ENCODE measurements around the gene PAPSS1.
"Not testable (repeated sequence)": the region's sequence is repeated elsewhere in the genome, so short reads cannot be mapped to it uniquely, and the experiment has no call there.

The PAPSS1 gene

DNA sequence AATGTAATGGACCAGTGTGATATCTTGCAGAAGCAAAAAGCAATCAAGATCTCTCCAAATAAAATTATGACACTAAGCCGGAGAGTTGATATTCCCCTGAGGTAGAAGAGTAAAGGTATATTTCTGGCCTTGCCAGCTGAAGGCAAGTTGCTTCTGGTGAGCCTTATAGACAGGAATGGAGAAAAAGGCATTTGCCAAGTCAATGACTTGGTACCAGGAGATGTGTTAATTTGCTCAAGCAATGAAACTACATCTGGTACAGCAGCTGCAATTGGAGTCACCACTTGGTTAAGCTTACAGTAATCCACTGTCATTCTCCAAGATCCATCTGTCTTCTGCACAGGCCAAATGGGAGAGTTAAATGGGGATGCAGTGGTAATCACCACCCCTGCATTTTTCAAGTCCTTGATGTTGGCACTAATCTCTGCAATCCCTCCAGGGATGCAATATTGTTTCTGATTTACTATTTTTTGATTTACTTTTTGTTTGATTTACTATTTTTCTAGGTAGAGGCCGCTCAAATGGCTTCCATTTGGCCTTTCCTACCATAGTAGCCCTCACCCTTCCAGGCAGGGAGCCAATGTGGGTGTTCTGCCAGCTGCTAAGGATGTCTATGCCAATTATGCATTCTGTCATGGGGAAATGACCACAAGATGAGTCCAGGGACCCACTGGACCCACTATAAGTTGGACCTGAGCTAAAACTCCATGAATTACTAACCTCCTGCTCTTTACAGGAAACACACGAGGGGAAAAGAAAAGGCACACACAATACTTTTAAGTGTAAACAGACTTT lies 6.3 kb upstream of the PAPSS1 start:
- DNase-seq = not testable (repeated sequence)

DNA sequence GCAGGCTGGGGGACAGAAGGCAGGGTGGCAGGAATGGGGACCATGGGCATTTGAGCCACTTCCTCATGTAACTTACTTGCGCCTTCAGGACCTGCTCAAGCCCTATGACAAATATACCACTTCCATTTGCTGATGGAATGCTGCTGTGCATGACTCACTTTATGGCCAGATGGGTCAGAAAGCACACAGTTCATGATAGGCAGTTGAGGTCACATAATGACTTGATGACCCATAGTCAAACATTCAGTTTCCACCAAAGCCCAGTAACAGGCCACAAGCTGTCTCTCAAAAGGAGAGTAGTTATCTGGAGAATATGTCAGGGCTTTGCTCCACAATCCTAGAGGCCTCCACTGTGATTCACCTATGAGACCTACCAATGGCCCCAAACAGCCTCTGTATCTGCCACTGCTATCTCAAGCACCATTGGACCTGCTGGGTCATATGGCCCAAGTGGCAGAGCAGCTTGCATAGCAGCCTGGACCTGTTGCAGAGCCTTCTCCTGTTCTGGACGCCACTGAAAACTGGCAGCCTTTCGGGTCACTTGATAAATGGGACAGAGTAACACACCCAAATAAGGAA lies 5.3 kb upstream of the PAPSS1 start:
- peak; percentile 36 to 78 (median 46) for DNase-seq

GRCh38 chr4:107723331-107723730 lies 3.3 kb upstream of the PAPSS1 start:
- DNase-seq = not testable (repeated sequence)

- no peak for DNase-seq
Observed at GRCh38 chr4:107721436-107722100, 1.5 kb upstream of the PAPSS1 start.

GRCh38 chr4:107719207-107719921 lies 670 bp downstream of the PAPSS1 start:
- peak; percentile 41 to 73 (median 58) for DNase-seq

GRCh38 chr4:107718351-107718965 lies 1.6 kb downstream of the PAPSS1 start:
- DNase-seq = peak; percentile 37 to 71 (median 54)

DNA sequence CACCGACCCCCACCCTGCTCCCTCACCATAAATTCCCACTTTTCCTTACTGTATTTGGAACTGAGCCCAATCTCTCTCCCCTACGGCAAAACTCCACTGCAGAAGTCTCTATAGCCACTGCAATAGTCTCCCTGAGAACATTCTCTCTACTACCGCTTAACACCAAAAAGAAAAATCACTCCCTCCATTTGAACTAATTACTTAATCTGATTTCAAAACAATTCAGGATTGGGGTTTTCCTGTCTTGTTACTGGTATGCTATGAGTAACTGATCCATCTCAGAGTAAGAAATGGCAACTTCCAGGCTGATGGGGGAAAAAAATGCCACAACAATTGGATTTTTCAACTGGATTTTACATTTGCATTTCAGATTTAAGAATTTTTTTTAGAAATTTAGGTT lies 5.8 kb downstream of the PAPSS1 start:
- no peak for DNase-seq

- DNase-seq = no peak
Observed at GRCh38 chr4:107712236-107712635, 7.8 kb downstream of the PAPSS1 start.

DNA sequence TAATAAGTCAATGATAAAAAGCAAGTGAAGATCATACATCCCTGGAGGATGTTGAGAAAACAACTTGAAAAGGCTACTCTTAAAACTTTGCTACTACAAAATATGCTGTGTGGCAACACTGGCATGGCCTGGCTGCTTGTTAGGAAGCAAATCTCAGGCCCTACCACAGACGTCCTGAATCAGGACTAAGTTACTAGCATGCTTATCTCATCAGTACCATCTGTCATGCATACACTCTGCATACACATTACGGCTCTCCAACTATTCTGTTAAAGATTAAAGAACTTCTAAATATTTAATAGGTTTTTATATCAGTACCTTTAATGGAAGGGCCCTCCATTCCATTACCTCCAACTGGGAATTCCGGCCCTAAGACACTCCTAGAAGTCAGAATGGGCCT lies 8.2 kb downstream of the PAPSS1 start:
- DNase-seq = peak; percentile 10 to 33 (median 28)

DNA sequence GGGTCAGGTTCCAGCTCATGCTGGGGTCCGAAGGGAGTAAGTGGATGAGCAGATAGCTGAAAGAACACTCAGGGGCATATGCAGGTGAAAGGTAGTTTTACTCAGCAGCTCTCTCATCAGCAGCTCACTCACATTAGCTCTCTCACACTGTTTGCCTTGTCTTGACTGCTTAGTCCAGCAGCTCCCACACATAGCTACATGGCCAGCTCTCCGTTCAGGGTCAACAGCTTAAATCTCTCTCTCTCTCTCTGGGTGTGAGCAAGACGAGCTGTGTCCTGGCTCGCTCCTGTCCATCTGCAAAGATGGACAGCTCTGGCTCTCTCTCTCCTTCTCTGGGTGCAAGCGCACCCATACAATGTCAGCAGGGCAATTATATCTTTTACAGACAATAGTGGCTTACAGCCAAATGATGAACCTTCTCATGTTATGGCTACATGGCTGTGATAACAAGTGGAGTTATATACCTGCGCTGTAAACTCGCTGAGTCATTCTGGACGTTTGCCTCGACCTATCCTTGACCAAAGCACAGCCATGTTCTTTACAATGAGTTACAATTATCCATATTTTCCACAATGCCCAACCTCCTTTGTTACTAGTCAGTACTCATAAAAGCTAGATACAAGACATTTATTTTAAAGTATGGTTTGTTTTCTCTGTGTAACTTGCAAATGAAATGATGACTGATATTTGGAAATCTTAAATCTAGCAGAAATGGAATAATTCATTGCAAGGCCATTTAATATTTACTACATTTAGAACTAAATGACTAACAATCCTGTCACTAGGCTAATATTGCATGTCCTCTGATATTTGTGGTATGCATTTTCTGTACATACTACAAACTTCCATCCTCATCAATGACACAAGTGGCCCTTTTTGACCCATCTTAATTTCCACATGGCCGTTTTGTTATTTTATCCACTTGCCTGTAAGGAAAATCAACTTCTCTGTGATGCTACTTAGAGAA lies 9.3 kb downstream of the PAPSS1 start:
- no peak for DNase-seq

DNA sequence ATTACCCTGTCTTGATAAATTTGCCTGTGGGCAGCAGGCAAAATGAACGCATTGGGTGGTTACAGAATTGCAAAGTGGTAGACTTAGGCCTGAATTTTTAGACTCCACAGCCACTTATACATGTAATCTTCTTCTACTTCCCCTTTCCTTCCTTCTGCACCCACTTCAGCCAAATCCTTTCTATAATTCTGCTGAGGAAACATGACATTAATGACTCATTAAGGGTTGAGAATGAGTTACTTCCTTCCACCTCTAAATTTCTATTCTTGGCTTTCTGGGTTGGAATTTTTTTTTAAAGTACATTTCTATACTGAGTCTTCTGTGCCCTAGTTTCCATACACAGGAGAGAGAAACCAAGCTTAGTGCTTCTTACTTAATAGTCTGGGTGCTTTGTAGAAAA lies 10.1 kb downstream of the PAPSS1 start:
- peak; percentile 59 to 91 (median 76) for DNase-seq

DNA sequence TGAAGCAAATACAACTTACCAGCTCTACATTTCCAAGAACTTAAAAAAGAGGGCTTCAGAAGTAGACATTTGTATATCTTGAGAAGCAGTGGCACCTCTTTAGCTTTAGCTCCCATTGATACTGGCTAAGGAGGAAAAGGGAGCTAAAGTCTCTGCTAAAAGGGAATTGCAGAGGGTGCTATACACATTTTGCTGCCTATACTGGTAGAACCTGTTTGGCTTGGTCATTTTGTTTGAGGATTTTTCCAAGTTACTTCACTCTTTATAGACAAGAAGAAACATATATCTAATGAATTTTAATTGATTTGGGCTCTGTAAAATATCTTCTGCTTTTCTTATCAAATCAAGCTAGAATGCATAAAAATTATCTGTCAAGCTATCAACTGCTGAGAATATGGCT lies 11.8 kb downstream of the PAPSS1 start:
- DNase-seq = no peak

- no peak for DNase-seq
Observed at GRCh38 chr4:107705742-107706556, 14.1 kb downstream of the PAPSS1 start.

- DNase-seq = no peak
Observed at GRCh38 chr4:107701565-107701964, 18.5 kb downstream of the PAPSS1 start.

DNA sequence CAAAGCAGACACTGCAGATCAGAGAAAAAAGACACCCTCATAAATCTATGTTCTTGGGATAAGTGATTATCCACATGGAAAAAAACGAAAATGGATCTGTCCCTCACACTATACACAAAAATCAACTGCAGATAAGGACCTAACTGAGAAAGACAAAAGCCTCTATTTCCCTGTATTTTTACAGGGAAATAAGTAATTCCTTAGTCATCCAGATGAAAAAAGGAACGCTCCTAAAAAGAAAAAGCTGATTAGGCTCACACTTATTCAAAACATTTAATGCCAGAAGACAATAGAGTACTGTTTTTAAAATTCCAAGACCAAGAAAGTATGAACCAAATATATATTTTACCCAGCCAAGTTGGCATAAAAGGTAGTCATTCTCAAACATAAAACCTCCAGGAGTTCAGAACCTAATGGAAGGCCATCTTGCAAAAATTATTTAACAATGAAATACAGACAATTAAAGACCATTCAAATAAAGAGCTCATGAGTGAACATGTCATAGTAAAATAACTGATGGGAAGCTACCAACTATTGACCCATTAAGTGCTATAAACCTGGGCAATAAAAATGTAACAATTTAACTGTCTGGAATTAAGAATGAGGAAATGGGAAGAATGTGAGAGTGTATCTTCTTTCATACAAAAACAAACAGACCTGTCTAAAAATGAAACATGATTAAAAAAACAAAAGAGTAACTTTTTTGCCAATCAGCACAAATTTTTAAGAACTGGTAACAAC lies 20.4 kb downstream of the PAPSS1 start:
- no peak for DNase-seq

DNA sequence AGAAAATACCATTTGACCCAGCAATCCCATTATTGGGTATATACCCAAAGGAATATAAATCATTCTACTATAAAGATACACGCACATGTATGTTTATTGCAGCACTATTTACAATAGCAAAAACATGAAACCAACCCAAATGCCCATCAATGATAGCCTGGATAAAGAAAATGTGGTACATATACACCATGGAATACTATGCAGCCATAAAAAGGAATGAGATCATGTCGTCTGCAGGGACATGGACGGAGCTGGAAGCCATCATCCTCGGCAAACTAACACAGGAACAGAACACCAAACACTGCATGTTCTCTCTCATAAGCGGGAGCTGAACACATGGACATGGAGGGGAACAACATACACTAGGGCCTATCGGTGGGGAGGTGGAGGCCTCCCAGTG lies 23.8 kb downstream of the PAPSS1 start:
- DNase-seq = not testable (repeated sequence)

DNA sequence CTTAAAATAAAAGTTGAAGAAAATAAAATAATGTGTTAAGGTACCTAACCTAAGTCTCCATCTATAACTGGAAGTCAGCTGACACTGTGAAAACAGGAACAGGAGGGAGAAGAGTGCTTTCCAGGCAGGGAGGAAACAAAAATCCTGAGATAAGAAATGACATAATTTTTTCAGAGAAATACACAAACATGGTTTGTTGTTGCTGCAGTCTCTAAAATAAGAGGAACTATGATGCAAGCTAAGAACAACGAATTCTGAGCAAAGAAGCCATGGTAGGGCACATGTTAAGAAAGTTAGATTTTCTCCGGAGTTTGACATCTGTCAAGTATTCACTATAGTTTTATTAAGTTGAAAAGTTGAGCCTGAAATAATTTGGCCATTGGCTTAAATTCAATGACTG lies 26.9 kb downstream of the PAPSS1 start:
- DNase-seq = peak; percentile 28 to 80 (median 62)

DNA sequence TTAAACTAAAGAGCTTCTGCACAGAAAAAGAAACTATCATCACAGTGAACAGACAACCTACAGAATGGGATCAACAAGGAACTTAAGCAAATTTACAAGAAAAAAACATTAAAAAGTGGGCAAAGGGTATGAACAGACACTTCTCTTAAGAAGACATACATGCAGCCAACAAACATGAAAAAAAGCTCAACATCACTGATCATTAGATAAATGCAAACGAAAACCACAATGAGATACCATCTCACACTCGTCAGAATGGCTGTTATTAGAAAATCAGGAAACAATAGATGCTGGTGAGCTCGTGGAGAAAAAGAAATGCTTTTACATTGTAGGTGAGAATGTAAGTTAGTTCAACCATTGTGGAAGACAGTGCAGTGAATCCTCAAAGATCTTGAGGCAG lies 27.8 kb downstream of the PAPSS1 start:
- no peak for DNase-seq

GRCh38 chr4:107691378-107691777 lies 28.7 kb downstream of the PAPSS1 start:
- no peak for DNase-seq

Data from suppressor macrophage (primary cell).